SK-N-SH (cell line): ENCODE data around the gene VENTX. TPM values are rescaled to one million over a fixed set of nuclear protein-coding genes. Genes with fewer than 3 reads are reported as not detected.

Experiments
- CTCF ChIA-PET: fragments of 300-600, 350-600 bp; formaldehyde crosslinking; extraction: SDS; loops from one replicate; lab custom pipeline; 2021; lab: Yijun Ruan, JAX
- POLR2A ChIA-PET: fragments of 350-600 bp; sonication (Branson Sonifier 250); formaldehyde crosslinking; extraction: SDS; loops from one replicate; lab custom pipeline; 2020; ENCODE audit warnings: antibody characterized with exemption, inconsistent platforms; lab: Yijun Ruan, JAX
- DNase-seq: peaks from one replicate; pipeline ENCODE4 v3.0.0; 2012
- H2AFZ ChIP-seq: fragments of 200-600 bp; sonication (generic); 2 replicates; pipeline ENCODE4 v1.8.1; 2016; ENCODE audit warnings: antibody characterized with exemption, mild to moderate bottlenecking, low read depth
- H3F3A ChIP-seq: fragments of 200-600 bp; sonication (generic); replicated peaks from 2 replicates; pipeline ENCODE3; 2016; ENCODE audit warnings: antibody characterized with exemption, mild to moderate bottlenecking; ENCODE audit not compliant: insufficient read depth
- H3K27ac ChIP-seq, 2 experiments: fragments of 200-500 bp in 1 of 2; fragments of 200-600 bp in 1 of 2; sonication (Bioruptor generic) in 1 of 2; sonication (generic), shearing (Covaris generic) in 1 of 2; 2 replicates each; pipeline versions ENCODE4 v1.5.1 to v1.6.1; 2014 to 2016; ENCODE audit warnings: low read depth in 2 of 2, inconsistent platforms in 1 of 2, low read length in 1 of 2, mild to moderate bottlenecking in 1 of 2, mixed read lengths in 1 of 2
- H3K27me3 ChIP-seq: fragments of 200-600 bp; sonication (generic), shearing (Covaris generic); 2 replicates; pipeline ENCODE4 v1.6.1; 2016; ENCODE audit warnings: mixed run types; ENCODE audit not compliant: insufficient read depth
- H3K36me3 ChIP-seq, 2 experiments: fragments of 200-500 bp in 1 of 2; fragments of 200-600 bp in 1 of 2; sonication (Bioruptor generic) in 1 of 2; sonication (generic) in 1 of 2; replicated peaks in 1 of 2; 2 replicates each; pipeline versions ENCODE3 to v1.5.1; 2014 to 2016; ENCODE audit warnings: low read length in 1 of 2, mild to moderate bottlenecking in 1 of 2; ENCODE audit not compliant: insufficient read depth in 2 of 2, control insufficient read depth in 1 of 2
- H3K4me1 ChIP-seq, 2 experiments: fragments of 200-500 bp in 1 of 2; fragments of 200-600 bp in 1 of 2; sonication (Bioruptor generic) in 1 of 2; sonication (generic), shearing (Covaris generic) in 1 of 2; 2 replicates each; pipeline versions ENCODE4 v1.5.1 to v1.6.1; 2014 to 2016; ENCODE audit warnings: low read depth in 1 of 2, low read length in 1 of 2, mixed run types in 1 of 2; ENCODE audit not compliant: insufficient read depth in 2 of 2, control insufficient read depth in 1 of 2
- H3K4me2 ChIP-seq: fragments of 200-600 bp; sonication (generic), shearing (Covaris generic); 2 replicates; pipeline ENCODE4 v1.6.1; 2017; ENCODE audit warnings: mixed run types
- H3K4me3 ChIP-seq, 2 experiments: fragments of 200-500 bp in 1 of 2; fragments of 200-600 bp in 1 of 2; sonication (Bioruptor generic) in 1 of 2; sonication (generic), shearing (Covaris generic) in 1 of 2; 2 replicates each; pipeline versions ENCODE4 v1.5.1 to v1.8.1; 2014 to 2016; ENCODE audit warnings: low read depth in 2 of 2, inconsistent platforms in 1 of 2, low read length in 1 of 2, mild to moderate bottlenecking in 1 of 2, mixed read lengths in 1 of 2, moderate library complexity in 1 of 2
- H3K79me2 ChIP-seq: fragments of 200-600 bp; sonication (generic); 2 replicates; pipeline ENCODE4 v1.8.1; 2017; ENCODE audit warnings: mild to moderate bottlenecking; ENCODE audit not compliant: insufficient read depth
- H3K9ac ChIP-seq: fragments of 200-600 bp; sonication (generic); 2 replicates; pipeline ENCODE4 v1.6.1; 2017; ENCODE audit warnings: mixed run types
- H3K9me2 ChIP-seq: fragments of 200-600 bp; sonication (generic); 2 replicates; pipeline ENCODE4 v1.6.1; 2017; ENCODE audit warnings: mixed run types
- H3K9me3 ChIP-seq: fragments of 200-600 bp; sonication (generic); 2 replicates; pipeline ENCODE4 v1.6.1; 2017; ENCODE audit warnings: mixed run types, mild to moderate bottlenecking, moderate library complexity
- H4K20me1 ChIP-seq: fragments of 200-600 bp; sonication (generic); 2 replicates; pipeline ENCODE4 v1.6.1; 2017; ENCODE audit warnings: mild to moderate bottlenecking, mixed run types; ENCODE audit not compliant: insufficient read depth
- EP300 ChIP-seq, 2 experiments: IDR thresholded peaks; 2 replicates each; pipeline versions ENCODE4 v1.4.0 to v1.6.1; 2012; ENCODE audit warnings: borderline replicate concordance in 1 of 2, low read depth in 1 of 2, low read length in 1 of 2
- FOXJ3 ChIP-seq: sonication (generic); formaldehyde crosslinking; IDR thresholded peaks from 2 replicates; pipeline ENCODE4 v1.5.1; 2020; ENCODE audit warnings: mild to moderate bottlenecking, missing genetic modification reagents
- FOXM1 ChIP-seq: IDR thresholded peaks from 2 replicates; pipeline ENCODE4 v1.4.0; 2012; ENCODE audit warnings: low read depth, mild to moderate bottlenecking
- GATA2 ChIP-seq: sonication (generic); formaldehyde crosslinking; IDR thresholded peaks from 2 replicates; pipeline ENCODE4 v1.5.0; 2020; ENCODE audit warnings: mild to moderate bottlenecking, missing genetic modification reagents
- JUND ChIP-seq: IDR thresholded peaks from 2 replicates; pipeline ENCODE4 v1.4.0; 2012
- RAD21 ChIP-seq: IDR thresholded peaks from 2 replicates; pipeline ENCODE4 v1.6.1; 2012; ENCODE audit warnings: mild to moderate bottlenecking, low read length
- YY1 ChIP-seq: IDR thresholded peaks from 2 replicates; pipeline ENCODE4 v1.4.0; 2012; ENCODE audit warnings: low read depth, mild to moderate bottlenecking
- whole genome bisulfite sequencing: methylation state at CpG from one replicate; pipeline ENCODE4 v1.1.6; 2017; ENCODE audit warnings: low lambda C conversion rate; 5-methylcytosine and 5-hydroxymethylcytosine counted together
- polyA plus RNA-seq, 3 experiments: library from polyadenylated mRNA; depleted of rRNA; stranded (reverse); fragments of >200 nt; gene quantifications; 2 replicates each; pipeline ENCODE4 v1.2.3, GENCODE V29; 2012
- TF ChIP-seq, protein P1 (sequence below): fragments of 200-600 bp; sonication (generic); IDR thresholded peaks from 2 replicates; pipeline ENCODE4 v1.6.1; 2017; ENCODE audit warnings: antibody characterized with exemption, mild to moderate bottlenecking, moderate library complexity
- TF ChIP-seq, protein P2 (sequence below): fragments of 150-350 bp; IDR thresholded peaks from 2 replicates; pipeline ENCODE4 v1.6.1; 2017; ENCODE audit warnings: antibody characterized with exemption, low read length, low read depth, borderline replicate concordance
- TF ChIP-seq, protein P3 (sequence below): IDR thresholded peaks from 2 replicates; pipeline ENCODE4 v1.4.0; 2012; ENCODE audit warnings: low read depth, borderline replicate concordance

VENTX gene
- polyA plus RNA-seq, 1 of the 3 experiments (the other 2 are of a cell fraction): not detected

DNA sequence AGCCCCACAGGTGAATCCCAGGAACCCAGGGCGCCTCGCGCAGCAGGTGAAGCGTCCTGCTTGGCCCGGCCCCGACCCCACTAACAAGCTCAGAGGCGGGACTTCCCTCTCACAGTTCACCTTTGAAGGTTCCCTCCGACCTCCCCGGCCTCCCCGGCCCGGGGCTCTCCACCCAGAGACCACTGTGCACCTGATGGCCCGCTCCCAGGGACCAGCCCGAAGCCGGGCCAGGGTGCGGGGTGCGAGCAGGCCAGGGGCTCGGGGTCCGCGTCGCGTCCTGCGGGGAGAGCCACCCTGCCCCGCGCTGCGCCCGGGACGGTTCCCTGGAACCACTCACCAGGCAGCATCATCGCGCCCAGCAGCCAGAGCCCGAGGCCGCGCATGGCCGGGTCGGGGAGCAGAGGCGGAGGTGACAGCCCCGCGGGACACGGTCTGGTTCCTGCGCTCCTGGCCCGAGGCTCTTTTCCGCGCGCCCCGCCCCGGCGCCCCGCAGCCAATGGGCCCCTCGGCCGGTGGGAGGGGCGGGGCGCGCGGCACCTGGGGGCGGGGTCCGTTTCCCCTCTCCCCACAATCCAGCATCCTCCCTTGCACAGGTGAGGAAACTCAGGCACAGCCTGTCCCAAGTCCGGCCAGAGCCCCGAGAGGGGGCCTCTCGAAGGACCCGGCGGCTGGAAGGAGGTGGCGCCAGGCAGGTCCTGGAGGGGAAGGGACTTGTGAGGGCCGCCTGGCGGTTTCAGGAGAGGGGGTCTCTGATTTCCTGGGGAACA lies 39.0 kb downstream of the VENTX start, which contains the start of gene ADAM8 (continued):
- TF ChIP-seq, protein P1, sequence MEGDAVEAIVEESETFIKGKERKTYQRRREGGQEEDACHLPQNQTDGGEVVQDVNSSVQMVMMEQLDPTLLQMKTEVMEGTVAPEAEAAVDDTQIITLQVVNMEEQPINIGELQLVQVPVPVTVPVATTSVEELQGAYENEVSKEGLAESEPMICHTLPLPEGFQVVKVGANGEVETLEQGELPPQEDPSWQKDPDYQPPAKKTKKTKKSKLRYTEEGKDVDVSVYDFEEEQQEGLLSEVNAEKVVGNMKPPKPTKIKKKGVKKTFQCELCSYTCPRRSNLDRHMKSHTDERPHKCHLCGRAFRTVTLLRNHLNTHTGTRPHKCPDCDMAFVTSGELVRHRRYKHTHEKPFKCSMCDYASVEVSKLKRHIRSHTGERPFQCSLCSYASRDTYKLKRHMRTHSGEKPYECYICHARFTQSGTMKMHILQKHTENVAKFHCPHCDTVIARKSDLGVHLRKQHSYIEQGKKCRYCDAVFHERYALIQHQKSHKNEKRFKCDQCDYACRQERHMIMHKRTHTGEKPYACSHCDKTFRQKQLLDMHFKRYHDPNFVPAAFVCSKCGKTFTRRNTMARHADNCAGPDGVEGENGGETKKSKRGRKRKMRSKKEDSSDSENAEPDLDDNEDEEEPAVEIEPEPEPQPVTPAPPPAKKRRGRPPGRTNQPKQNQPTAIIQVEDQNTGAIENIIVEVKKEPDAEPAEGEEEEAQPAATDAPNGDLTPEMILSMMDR: no peak
- TF ChIP-seq GATA2 (CRISPR knock-in tag): no peak
- no peak for TF ChIP-seq RAD21
- no peak for TF ChIP-seq EP300 (IDR thresholded peaks at IDR 0.05; ENCODE audit: borderline replicate concordance in 1 of 2, low read depth in 1 of 2, low read length in 1 of 2)
- TF ChIP-seq, all 33 proteins: peak for 0

DNA sequence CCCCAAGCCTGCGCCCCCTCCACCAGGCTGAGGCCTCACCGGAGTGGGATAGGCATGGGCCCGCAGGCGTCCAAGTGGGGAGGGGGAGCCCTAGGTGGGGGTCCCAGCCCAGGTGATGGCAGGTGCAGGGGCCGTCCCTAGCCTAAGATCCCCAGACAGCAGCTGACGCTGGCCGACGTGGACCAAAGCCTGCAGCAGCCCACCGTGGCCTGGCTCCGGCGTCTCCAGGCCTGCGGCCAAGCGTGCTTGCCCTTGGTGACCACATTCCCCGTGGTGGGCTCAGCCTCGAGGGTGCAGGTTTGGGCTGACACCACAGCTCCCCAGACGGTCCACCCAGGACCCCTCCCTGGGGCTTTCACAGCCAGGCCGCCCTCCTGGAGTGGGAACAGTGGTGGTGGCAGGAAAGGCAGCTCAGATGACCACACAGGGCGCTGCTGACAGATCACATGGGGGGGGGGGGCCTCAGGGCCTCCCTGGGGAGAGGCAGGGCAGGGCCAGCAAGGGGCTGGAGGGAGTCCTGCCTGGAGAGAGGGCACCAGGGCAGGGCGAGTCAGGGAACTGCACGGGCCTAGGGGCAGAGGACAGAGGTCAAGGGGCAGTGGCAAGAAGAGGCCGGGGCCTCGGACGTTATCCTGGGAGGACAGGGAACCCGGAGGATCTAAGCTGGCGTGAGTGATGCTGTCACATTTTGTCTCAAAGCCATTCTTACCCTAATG lies 39.8 kb downstream of the VENTX start:
- no peak for DNase-seq
- no peaks in the 10 kb centered on the region; a peak in 1 of 4 replicates for H3K4me1 ChIP-seq
- CTCF ChIA-PET: interaction anchor here (0.6 to 3.1 kb wide), 4 partner anchors 23 to 860 kb away, joined by 3 to 9 read pairs (median 4); no protein-coding TSS in a partner anchor
- no peaks in the 10 kb centered on the region for H3K9me3 ChIP-seq
- no peak overlapping the region for H3K4me2 ChIP-seq
- H3K79me2 ChIP-seq: no peaks in the 10 kb centered on the region
- H3K9me2 ChIP-seq: no peaks in the 10 kb centered on the region
- peaks cover 0 to 31% of the 10 kb centered on the region in 2 experiments for H3K36me3 ChIP-seq
- no peak overlapping the region for H3K4me3 ChIP-seq
- H3K27ac ChIP-seq: no peak overlapping the region
- no peak overlapping the region for H3K9ac ChIP-seq
- H4K20me1 ChIP-seq: no peaks in the 10 kb centered on the region; the same call in 1 of the 2 replicates
- POLR2A ChIA-PET: interaction anchor here (1.4 kb wide), 1 partner anchor 11 kb away, joined by 3 read pairs; no protein-coding TSS in a partner anchor
- TF ChIP-seq, protein P2, sequence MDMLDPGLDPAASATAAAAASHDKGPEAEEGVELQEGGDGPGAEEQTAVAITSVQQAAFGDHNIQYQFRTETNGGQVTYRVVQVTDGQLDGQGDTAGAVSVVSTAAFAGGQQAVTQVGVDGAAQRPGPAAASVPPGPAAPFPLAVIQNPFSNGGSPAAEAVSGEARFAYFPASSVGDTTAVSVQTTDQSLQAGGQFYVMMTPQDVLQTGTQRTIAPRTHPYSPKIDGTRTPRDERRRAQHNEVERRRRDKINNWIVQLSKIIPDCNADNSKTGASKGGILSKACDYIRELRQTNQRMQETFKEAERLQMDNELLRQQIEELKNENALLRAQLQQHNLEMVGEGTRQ: no peak
- TF ChIP-seq, all 33 proteins: peak for 0
- WGBS: 87% methylated on average over 15 of the region's 25 CpGs
- H2AFZ ChIP-seq: no peak overlapping the region
- H3F3A ChIP-seq: no peaks in the 10 kb centered on the region
- H3K27me3 ChIP-seq: no peaks in the 10 kb centered on the region

DNA sequence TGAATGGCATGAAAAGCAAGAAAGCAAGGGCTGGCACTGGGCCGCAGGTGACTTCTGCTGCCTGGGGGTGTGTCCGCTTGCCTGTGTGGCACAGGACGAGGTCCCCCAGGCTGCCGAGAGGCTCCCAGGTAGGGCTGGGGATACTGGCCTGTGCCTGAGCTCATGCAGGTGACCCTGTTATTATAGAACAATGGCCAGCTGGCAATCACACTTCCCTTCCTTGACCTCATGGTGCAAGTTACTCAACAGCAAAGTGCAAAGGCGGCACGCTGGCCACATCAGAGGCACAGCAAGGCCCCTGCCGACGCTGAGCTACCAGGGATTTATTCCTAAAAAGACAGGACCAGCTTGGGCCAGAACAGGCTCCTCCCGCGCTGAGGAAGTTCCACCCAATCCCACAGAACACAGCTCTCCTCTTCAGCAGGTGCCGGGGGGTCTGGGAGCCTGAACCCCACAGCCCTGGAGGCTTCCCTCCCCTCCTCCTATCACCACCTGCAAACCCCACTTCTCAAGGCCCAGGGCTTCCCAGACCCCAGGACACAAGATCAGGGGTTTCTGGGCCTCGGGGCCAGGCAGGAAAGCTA lies 40.4 kb downstream of the VENTX start:
- Histone ChIP-seq H3F3A (no peaks in the 10 kb centered on the region), H3K27me3 (no peaks in the 10 kb centered on the region), H3K9me3 (no peaks in the 10 kb centered on the region), H4K20me1 (no peaks in the 10 kb centered on the region; the same call in 1 of the 2 replicates), H2AFZ (no peak overlapping the region), H3K79me2 (no peaks in the 10 kb centered on the region), H3K4me2 (no peak overlapping the region), H3K4me3 (no peak overlapping the region), H3K27ac (no peak overlapping the region), H3K9ac (no peak overlapping the region), H3K9me2 (no peaks in the 10 kb centered on the region), H3K4me1 (no peaks in the 10 kb centered on the region; a peak in 1 of 4 replicates), H3K36me3 (peaks cover 0 to 38% of the 10 kb centered on the region in 2 experiments)
- WGBS: 97% methylated on average over 8 of the region's 12 CpGs
- DNase-seq: no peak
- CTCF ChIA-PET: interaction anchor here (1.1 to 3.1 kb wide), 3 partner anchors 26 to 135 kb away, joined by 4 to 9 read pairs (median 5); no protein-coding TSS in a partner anchor
- POLR2A ChIA-PET: interaction anchor here (1.4 kb wide), 1 partner anchor 12 kb away, joined by 3 read pairs; no protein-coding TSS in a partner anchor
- TF ChIP-seq FOXJ3 (no peak), EP300 (IDR thresholded peaks at IDR 0.05; ENCODE audit: borderline replicate concordance in 1 of 2, low read depth in 1 of 2, low read length in 1 of 2) (no peak), JUND (no peak), RAD21 (no peak), YY1 (no peak), FOXM1 (no peak)
- TF ChIP-seq, protein P3, sequence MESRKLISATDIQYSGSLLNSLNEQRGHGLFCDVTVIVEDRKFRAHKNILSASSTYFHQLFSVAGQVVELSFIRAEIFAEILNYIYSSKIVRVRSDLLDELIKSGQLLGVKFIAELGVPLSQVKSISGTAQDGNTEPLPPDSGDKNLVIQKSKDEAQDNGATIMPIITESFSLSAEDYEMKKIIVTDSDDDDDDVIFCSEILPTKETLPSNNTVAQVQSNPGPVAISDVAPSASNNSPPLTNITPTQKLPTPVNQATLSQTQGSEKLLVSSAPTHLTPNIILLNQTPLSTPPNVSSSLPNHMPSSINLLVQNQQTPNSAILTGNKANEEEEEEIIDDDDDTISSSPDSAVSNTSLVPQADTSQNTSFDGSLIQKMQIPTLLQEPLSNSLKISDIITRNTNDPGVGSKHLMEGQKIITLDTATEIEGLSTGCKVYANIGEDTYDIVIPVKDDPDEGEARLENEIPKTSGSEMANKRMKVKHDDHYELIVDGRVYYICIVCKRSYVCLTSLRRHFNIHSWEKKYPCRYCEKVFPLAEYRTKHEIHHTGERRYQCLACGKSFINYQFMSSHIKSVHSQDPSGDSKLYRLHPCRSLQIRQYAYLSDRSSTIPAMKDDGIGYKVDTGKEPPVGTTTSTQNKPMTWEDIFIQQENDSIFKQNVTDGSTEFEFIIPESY: no peak
